HG02870 (cell line): ENCODE results near the gene NKX2-3.

Source experiments
- ATAC-seq: cut with Tn5 transposase; IDR thresholded peaks from one replicate; pipeline ENCODE4 v1.9.1; 2021; ENCODE audit warnings: mild to moderate bottlenecking, moderate library complexity; ENCODE audit not compliant: unreplicated experiment

NKX2-3 gene

GRCh38 chr10:99537989-99538917 lies 5.5 kb downstream of the NKX2-3 start:
- ATAC-seq, result no peak

DNA sequence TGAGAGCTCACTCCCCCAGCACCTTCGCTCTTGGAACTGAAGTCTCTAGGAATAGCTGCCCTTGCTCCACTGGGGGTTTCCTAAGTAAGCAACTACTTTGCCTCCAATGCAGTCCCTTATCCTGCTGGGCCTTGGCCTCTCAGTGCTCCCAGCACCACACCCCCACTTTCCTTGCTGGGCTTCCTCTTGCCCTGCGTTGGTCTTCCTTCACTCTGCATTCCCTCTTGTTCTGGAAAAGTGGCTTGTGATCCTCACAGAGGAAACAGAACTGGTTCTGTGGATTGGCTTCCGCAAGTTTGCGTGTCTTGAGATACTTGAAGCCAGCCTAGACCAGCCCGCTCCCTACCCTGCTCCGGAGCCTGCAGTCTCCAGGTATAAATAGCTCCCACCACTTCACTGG lies 6.4 kb downstream of the NKX2-3 start:
- ATAC-seq, result no peak

GRCh38 chr10:99539820-99540219 lies 7.1 kb downstream of the NKX2-3 start:
- no peak for ATAC-seq

- ATAC-seq, result no peak
These were observed 7.5 kb downstream of the NKX2-3 start for GRCh38 chr10:99540306-99540656.

DNA sequence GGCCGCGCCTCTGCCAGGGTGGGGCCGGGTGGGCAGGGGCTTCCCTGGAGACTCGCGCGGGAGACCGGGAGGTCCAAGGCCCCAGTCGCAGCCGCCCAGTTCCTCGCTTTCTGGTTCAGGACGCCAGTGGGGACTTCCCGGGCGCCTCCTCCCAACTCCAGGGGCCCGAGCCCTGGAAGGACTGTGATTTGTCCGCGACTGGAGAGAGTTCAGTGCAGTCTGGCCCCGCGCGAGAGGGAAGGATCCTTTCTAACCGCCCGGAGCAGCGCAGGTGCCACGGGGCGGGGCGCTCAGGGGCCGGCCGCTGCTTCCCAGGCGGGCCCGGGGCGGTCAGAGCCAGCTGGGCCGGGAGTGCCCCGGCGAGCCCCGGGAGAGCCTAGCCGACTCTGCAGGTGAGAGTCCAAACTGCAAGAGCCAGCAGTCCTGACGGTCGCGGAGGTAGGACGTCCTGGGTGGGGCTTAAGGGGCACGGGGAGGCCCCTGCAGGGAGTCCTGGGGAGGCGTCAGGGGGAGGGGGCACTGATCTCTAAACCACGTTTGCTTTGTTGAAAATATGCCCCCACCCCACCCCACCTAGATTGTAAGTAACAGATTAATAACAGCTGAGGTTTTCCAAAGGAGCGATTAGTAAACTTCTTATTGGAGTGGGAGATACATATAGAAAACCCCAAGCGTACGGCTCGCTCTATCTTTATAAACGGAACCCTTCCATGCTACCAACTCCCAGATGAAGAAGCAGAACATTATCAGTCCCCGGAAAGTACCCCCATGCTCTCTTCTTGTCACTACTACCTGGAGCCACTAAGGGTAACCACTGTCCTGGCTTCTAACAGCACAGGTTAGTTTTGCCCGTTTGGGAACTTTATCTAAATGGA lies 8.2 kb downstream of the NKX2-3 start:
- ATAC-seq, result no peak

DNA sequence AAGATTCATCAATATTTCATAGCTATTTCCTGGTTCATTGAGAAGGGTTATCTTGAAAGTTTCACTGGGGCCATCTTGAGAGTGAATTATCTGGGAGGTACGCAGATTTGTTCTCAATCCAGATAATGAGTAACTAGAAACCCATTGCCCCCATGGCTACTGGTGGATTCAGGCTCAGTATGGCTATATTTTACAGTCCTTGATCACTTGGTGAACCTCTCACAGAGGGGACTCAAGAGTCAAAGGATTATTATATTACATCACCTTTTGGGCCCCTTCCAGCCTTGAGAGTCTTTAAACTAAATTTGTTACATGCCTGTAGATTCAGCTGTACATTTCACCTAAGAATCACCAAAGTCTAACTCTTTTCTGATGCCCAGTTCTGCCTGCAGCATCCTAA lies 11.6 kb downstream of the NKX2-3 start:
- no peak for ATAC-seq

DNA sequence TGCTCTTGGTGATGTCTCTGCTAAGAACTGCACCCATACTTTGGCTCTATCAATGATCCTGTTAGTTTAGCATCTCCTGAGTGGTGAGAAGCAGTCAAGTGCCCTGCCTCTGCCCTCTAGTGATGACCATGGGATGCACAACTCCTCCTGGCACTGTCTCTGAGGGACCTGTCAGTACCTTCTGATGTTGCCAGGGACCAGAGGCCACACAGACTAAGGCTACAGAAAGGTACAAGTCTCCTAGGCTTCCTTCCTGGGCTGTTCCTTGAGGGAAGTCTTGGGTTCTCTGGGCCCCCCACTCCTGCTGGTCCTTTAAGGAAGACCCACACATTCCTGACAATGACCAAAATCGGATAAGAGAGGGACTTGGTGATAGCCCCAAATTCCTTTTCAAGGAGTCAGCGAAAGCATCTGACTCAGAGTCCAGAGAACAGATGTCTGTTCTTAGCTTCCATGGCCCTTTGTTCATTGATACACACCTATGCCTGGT lies 15.3 kb downstream of the NKX2-3 start:
- ATAC-seq, result no peak

DNA sequence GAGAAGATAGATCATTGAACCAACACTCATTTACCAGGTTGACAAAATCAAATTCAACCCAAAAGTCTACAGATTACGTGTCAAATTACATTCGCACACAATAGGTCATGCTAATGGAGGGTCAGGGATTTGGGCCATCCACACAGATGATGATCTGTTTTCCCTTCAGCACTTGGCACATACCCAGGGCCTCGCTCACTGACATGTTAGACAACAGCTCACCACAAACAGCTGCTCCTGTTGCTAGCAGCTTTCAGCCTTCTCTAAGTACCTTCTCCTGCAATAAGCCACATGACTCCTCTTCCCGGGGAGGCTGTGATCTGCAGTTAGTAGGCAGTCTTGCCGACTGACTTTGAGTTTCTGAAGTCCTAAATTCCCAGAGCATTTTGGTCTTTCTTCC lies 18.4 kb downstream of the NKX2-3 start:
- no peak for ATAC-seq

DNA sequence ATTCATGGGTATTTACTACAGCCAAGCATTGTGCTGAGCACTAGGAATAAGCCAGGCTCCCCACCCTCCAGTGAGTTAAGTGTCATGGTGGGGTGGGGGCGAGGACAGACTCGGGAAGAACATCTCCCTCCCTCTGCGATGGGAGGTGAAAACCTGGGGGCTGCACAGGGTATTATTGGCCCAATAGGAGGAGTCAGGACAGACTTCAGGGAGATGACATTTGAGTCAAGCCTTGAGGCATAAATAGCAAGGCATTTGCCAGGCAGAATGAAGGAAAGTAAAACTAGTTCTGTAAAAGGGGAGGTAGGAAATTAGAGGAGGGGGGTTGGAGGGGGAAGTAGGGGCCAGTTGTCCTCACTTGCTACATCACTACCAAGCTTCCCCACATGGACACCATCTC lies 18.9 kb downstream of the NKX2-3 start:
- ATAC-seq, result no peak

GRCh38 chr10:99555371-99555770 lies 22.6 kb downstream of the NKX2-3 start:
- no peak for ATAC-seq

- peak; percentile 93 for ATAC-seq
These were observed 23.2 kb downstream of the NKX2-3 start for GRCh38 chr10:99555825-99556523.

DNA sequence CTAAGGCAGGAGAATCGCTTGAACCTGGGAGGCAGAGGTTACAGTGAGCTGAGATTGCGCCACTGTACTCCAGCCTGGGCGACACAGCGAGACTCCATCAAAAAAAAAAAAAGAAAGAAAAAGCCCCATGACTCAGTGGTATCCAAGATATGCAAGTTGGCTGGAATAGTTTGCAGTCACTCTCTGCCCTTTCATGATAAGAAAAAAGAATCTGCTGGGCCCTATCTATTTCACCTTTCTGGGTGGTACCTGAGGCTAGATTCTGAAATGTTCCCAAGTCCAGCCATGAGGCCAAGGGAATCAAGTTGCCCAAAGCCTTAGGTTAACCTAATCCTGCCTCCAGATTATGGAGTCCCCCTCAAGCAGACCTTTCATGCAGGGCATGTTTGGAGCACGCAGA lies 24.3 kb downstream of the NKX2-3 start:
- ATAC-seq, result no peak

GRCh38 chr10:99558708-99559107 lies 26.0 kb downstream of the NKX2-3 start:
- no peak for ATAC-seq

- ATAC-seq, result no peak
These were observed 27.8 kb downstream of the NKX2-3 start for GRCh38 chr10:99560277-99561126.

GRCh38 chr10:99562631-99563030 lies 29.9 kb downstream of the NKX2-3 start:
- ATAC-seq, result no peak

DNA sequence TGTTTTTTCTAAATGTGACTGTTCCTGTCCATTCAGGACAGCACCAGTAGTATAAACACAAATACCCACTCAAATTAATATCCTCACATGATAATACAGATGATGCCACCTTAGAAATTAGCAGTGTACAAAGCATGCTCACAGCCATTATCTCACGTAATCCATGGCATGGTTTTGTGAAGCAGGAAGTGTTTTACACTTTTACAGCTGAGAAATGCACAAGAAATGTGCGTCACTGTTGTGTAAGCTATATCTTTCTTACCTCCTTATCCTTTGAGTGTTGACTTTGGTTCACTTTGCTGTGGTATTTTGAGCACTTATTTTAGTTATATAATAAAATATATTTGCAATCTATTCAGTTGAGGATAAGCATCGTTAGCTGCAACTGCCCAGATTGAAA lies 31.6 kb downstream of the NKX2-3 start:
- ATAC-seq, result no peak

- ATAC-seq, result no peak
These were observed 32.4 kb downstream of the NKX2-3 start for GRCh38 chr10:99565166-99565565.

GRCh38 chr10:99569253-99569939 lies 36.7 kb downstream of the NKX2-3 start:
- no peak for ATAC-seq

DNA sequence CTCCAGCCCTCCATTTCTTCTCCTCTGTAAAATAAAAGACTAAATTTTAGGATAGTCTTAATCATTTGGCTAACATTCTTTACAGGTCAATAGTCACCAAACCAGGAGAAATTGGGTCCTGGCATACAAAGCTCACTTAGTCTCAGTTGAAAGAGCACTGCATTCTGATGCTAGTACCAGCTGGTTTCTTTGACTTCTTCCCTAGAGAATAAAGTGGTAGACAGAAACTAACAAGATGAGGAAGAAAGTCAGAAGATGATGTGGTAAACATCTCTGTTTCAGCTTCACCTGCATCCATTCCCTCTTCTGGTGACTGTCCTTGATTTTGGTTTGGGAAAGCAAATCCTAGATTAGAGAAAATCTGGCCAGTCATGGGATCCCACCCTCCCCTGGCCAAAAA lies 37.2 kb downstream of the NKX2-3 start:
- no peak for ATAC-seq

GRCh38 chr10:99571816-99572215 lies 39.1 kb downstream of the NKX2-3 start:
- ATAC-seq, result no peak
